ENCODE results near the gene DMRT3.

The DMRT3 gene

DNA sequence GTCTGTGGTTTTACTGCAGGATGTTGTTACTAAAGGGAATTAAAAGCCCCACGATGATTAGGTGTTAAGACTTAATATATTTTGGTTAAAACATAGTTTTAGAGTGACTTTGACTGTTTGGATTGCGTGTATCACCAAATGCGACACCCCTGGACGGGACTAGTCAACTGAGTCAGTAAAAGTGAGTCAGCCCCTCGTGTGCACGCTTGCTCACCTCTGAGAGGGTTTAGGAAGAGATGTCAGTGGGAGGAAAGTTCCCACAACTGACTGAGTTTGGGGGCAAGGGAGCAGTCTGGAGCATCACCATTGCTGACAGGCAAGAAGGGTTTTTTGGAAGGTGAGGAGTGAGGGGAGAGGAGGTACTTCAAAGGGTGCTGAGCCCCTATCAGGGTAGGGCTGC is 14.4 kb upstream of the DMRT3 start:
- DNase-seq (ENCODE audit: low read depth) = no peak
- TF ChIP-seq, protein P1, sequence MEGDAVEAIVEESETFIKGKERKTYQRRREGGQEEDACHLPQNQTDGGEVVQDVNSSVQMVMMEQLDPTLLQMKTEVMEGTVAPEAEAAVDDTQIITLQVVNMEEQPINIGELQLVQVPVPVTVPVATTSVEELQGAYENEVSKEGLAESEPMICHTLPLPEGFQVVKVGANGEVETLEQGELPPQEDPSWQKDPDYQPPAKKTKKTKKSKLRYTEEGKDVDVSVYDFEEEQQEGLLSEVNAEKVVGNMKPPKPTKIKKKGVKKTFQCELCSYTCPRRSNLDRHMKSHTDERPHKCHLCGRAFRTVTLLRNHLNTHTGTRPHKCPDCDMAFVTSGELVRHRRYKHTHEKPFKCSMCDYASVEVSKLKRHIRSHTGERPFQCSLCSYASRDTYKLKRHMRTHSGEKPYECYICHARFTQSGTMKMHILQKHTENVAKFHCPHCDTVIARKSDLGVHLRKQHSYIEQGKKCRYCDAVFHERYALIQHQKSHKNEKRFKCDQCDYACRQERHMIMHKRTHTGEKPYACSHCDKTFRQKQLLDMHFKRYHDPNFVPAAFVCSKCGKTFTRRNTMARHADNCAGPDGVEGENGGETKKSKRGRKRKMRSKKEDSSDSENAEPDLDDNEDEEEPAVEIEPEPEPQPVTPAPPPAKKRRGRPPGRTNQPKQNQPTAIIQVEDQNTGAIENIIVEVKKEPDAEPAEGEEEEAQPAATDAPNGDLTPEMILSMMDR (IDR thresholded peaks at IDR 0.05; ENCODE audit: control insufficient read depth, extremely low read depth, insufficient read depth) = no peak
- H3K4me3 ChIP-seq (ENCODE audit: low read depth, low read length) = no peak overlapping the region

DNA sequence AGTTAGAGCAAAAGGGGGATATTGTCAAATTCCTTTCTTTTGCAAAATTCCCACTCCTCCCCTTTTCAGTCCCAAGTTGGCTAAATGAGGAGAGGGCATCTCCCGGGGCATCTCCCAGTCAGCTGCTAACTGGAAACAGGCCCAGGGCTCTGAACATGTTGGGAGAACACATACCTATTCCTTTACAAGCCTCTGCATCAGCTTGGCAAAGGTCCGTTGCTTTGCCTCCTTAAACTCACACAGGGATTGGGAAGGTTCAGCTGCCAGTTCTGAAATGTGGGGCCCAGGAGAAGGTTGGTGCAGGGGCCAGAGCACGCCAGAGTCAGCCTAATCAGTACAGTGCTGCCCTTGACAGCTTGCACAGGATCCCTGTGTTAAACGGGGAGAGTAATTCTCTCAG is 11.0 kb upstream of the DMRT3 start:
- TF ChIP-seq, protein P1 (IDR thresholded peaks at IDR 0.05; ENCODE audit: control insufficient read depth, extremely low read depth, insufficient read depth) = no peak
- no peak overlapping the region for H3K4me3 ChIP-seq (ENCODE audit: low read depth, low read length)
- DNase-seq (ENCODE audit: low read depth) = no peak

DNA sequence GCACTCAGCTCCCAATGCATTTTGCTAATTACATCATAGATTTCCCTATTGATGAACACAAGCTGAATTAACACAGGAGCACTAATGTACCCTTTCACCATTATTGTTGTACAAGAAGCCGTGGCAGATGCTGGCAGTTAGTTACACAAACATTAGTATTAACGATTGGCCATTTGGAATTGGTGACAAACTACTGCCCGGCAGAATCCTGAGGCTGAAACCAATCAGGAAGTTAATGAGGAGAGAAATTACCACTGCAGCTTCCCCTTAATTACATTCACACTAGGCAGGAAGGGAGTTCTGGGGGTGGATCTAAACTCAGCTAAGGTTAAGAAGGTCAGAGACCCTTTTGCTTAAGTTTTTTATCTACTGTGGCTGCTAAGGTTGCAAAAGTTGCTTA is 9.6 kb upstream of the DMRT3 start:
- TF ChIP-seq, protein P1 (IDR thresholded peaks at IDR 0.05; ENCODE audit: control insufficient read depth, extremely low read depth, insufficient read depth) = no peak
- DNase-seq (ENCODE audit: low read depth) = no peak
- no peak overlapping the region for H3K4me3 ChIP-seq (ENCODE audit: low read depth, low read length)

DNA sequence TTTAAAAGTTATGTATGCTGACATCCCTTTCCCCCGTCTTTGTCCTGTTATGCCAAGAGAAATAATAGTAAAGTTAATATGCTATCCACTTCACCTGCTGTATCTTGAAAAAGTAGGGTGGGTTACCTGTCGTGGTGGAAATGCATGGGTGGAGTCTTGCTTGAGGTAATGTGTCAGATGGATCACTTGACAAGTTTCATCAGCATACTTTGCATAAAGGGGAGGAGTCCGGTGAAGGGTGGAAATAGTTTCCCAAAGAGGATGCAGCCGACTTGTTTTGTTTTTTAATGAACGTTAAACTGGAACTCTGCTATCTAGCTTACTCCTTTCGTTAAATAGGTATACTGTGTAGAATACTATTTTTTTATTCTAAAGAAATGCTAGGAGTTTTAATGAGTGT is 9.0 kb upstream of the DMRT3 start:
- TF ChIP-seq, protein P1 (IDR thresholded peaks at IDR 0.05; ENCODE audit: control insufficient read depth, extremely low read depth, insufficient read depth) = no peak
- DNase-seq (ENCODE audit: low read depth) = no peak
- no peak overlapping the region for H3K4me3 ChIP-seq (ENCODE audit: low read depth, low read length)

DNA sequence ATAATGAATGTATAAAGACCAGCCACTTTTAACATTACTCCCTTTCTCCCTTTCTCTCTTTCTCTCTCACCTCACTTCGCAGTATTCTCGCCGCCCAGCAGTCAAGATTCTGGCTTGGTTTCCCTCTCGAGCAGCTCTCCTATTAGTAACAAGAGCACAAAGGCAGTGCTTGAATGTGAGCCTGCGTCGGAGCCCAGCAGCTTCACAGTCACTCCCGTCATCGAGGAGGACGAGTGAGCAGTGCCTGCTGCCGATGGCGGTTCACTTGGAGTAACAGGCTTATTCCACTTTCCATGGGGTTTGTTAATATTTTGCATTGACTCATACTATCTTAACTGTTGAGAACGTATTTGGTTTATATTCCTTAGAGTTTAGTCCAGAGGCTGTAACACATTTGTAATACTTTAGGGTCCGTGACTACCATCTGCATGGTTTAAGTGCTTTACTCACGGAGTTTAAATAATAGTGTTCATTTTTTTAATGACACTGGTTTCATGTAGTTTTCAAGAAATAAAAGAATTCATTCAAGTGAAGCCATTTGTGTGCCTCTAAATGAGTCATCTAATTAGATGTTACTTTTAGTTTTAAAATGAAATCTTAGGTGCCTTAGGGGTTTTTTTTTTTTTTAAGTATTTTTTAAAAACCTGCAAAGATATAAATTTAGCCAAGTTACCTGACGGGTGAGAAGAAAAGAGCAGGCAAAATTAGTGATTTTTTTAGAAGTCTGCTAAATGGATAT is 8.4 kb upstream of the DMRT3 start:
- H3K4me3 ChIP-seq (ENCODE audit: low read depth, low read length) = no peak overlapping the region
- no peak for DNase-seq (ENCODE audit: low read depth)
- TF ChIP-seq, protein P1 (IDR thresholded peaks at IDR 0.05; ENCODE audit: control insufficient read depth, extremely low read depth, insufficient read depth) = no peak

DNA sequence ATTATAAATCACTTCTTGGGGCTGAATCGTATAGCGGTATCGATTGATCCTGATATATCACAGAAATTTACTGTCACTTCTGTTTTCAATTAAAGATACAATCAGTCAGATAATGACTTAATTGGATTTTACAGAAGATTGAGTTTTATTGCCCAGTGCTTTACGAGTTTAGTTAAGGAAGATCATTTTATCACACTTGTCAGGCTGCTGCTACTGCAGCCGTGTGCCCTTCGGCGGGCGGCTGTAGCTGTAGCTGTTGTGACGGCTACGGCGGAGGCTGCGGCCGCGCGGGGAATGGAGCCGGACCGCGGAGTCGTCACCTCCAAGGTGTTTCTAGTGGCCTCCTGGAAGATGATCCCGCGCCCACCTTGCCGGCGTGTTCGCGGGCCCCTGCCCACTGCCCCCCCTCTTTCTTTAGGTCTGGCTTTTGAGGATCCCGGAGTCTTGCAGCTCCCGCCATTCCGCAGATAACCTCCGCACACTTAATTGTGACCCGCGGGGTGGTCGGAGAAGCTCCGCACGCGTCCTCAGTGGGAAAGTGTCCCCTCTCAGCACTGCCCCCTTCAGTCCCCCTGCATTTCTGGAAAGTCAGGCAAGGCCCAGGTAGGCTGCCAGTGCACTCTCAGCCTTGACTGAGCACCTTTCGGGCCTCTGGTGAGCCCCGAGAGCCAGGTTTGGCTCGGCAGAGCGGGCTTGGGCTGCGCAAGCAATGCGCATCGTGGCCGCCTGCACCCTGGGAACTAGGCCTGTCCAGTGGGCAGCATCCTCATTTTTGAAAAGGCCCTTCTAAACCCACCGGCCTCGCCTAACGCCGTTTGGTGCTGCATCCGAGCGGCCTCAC is 6.9 kb upstream of the DMRT3 start:
- TF ChIP-seq, protein P1 (IDR thresholded peaks at IDR 0.05; ENCODE audit: control insufficient read depth, extremely low read depth, insufficient read depth) = no peak; the same call in 1 of the 2 replicates
- H3K4me3 ChIP-seq (ENCODE audit: low read depth, low read length) = no peak overlapping the region
- DNase-seq (ENCODE audit: low read depth) = no peak

Measured in LNCaP clone FGC (cell line).